HG03159 (cell line): ENCODE results near the gene KCTD21.

ENCODE experiments used
- ATAC-seq: cut with Tn5 transposase; IDR thresholded peaks from one replicate; pipeline ENCODE4 v1.9.1; 2021; ENCODE audit warnings: mild to moderate bottlenecking, moderate library complexity; ENCODE audit not compliant: unreplicated experiment

The KCTD21 gene

GRCh38 chr11:78219493-78220217 is 31.2 kb upstream of the KCTD21 start:
- no peak for ATAC-seq

GRCh38 chr11:78218707-78219492 is 30.5 kb upstream of the KCTD21 start:
- ATAC-seq, result no peak

GRCh38 chr11:78217650-78218541 is 29.5 kb upstream of the KCTD21 start:
- no peak for ATAC-seq

GRCh38 chr11:78216571-78217287 is 28.3 kb upstream of the KCTD21 start:
- ATAC-seq, result no peak

- ATAC-seq, result no peak
Measured at GRCh38 chr11:78216021-78216420, 27.6 kb upstream of the KCTD21 start.

GRCh38 chr11:78214331-78215194 is 26.1 kb upstream of the KCTD21 start:
- no peak for ATAC-seq

- ATAC-seq, result no peak
Measured at GRCh38 chr11:78213526-78214330, 25.3 kb upstream of the KCTD21 start.

- no peak for ATAC-seq
Measured at GRCh38 chr11:78212586-78213371, 24.4 kb upstream of the KCTD21 start.

GRCh38 chr11:78211565-78211964 is 23.1 kb upstream of the KCTD21 start:
- no peak for ATAC-seq

- ATAC-seq, result no peak
Measured at GRCh38 chr11:78210000-78210608, 21.7 kb upstream of the KCTD21 start.

- ATAC-seq, result no peak
Measured at GRCh38 chr11:78209478-78209877, 21.1 kb upstream of the KCTD21 start.

- no peak for ATAC-seq
Measured at GRCh38 chr11:78208257-78209165, 20.1 kb upstream of the KCTD21 start.

- no peak for ATAC-seq
Measured at GRCh38 chr11:78207532-78208256, 19.3 kb upstream of the KCTD21 start.

GRCh38 chr11:78205691-78206090 is 17.3 kb upstream of the KCTD21 start:
- ATAC-seq, result no peak

- ATAC-seq, result no peak
Measured at GRCh38 chr11:78205256-78205655, 16.8 kb upstream of the KCTD21 start.

GRCh38 chr11:78203184-78203583 is 14.8 kb upstream of the KCTD21 start:
- ATAC-seq, result no peak
